ENCODE results near the gene SH3RF3.

The SH3RF3 gene

GRCh38 chr2:109514857-109515256 lies 385.9 kb downstream of the SH3RF3 start:
- no peak for DNase-seq

DNA sequence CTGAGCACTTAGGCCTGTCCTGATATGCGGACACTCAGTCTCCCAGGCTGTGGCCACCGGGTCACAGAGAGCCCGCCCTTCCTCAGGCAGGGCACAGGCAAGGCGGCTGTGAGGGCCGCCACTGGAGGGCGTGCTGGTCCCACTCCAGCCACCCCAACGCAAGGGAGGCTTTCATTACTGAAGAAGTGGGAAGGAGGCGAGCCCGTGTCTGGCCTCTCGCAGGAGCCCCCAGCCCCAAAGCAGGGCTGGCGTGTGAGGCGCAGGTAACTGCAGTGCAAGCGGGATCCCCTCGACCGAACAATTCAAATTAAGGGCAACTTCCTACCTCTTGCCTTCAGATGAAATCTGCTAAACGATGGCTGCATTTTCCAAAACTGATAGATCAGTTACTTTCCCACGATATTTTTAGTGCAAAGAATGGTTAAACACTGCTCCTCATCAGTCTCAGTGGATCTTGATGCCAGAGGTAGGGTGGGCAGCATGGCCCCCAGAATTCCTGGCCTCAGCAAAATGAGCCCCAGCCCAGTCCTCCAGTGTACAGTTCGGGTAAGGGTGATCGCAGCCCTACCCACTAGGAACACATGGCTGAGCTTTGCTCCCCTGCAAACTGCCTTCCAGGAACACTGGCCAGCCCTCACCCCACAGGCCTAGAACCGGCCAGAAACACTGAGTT lies 387.6 kb downstream of the SH3RF3 start:
- DNase-seq: peak; percentile 75

DNA sequence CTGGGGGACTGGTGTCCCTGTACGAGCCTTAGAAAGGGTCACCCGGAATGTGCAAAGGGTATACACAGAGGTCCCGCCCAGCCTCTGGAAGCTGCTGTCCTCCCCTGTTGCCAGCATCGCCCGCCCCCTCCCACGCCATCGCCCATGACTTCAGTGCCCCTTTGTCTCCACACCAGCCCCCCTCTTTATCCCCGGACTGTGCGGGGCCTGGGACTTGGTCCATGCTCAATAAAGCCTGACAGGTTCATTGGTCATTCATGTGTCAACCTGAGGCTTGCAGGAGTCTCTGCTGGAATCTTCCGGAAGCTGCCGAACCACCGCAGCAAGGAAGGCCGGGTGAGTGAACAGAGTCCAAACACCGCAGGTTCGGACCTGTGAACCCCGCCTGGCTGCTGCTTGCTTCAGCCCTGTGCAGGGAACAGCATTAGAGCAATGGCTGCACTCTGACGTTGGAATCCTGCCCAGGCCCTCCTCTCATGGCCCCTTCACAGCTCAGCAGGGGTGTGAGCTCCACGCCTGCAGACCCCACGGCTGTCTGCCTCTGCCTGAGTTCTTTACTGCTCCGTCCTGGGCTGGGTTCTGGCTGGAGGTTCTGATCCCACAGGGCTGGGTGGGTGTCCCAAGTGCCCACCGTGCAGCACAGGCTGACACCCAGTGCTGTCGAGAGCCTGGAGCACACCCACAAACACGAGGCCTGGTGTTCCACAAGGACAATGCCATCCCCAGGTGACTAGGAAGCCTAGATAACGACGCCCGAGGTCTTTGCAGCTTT lies 388.3 kb downstream of the SH3RF3 start:
- no peak for DNase-seq

DNA sequence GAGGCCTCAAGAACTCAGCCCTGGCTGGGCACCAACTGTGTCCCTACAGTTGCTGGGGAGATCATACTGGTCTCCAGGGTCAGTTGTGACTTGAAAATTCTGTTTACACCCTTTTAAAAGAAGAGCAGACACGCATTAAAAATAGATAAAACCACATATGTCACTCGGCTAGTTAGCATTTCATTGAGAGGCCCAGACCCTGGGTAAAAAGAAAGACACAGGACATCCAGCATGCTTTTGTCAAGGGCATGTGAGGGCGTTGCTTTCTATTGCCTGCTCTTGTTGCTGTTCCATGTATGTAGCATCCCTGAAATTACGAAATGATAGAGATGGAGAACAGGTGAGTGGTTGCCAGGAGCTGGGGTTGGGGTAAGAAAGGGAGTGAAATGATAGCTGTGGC lies 390.5 kb downstream of the SH3RF3 start:
- DNase-seq: no peak

DNA sequence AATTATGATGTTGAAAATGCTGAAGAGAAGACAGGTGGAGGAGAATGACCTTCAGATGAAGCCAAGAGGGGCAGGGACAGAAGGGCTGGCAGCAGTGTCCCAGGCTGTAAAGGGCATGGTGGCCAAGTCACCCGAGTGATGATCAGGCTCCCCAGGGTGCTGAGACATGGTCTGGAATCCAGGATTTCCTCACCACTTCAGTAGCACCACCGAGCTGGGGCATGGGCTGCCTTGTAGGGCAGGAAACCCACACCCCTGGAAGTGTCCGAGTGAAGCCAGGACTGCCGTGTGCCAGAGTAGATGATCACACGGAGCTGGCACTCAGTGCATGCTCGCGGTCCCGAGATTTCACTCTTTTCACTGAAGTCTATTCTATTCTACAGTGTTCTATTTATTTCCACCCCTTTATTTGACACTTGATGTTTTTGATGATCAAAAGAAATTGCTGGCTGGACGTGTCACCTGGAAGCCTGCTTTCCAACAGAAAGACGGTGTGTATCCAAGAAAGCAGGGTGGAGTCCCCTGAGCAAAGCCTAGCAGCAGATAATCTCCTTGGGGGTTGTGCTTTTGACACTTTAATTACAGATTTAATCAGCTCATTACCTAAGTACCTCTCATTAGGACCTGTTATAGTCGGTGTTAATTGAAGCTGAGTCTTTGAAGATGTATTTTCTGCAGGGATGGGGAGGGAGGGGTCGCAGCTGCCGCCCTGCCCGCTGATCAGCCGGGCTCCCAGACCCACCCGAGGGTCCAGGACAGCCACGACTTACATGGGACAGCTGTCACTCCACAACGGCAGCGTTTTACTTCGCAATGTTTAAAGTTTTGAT lies 392.4 kb downstream of the SH3RF3 start:
- DNase-seq: peak; percentile 91

GRCh38 chr2:109522063-109522374 lies 393.0 kb downstream of the SH3RF3 start:
- DNase-seq: no peak

GRCh38 chr2:109523121-109523520 lies 394.1 kb downstream of the SH3RF3 start:
- DNase-seq: no peak

- no peak for DNase-seq
These were observed 394.7 kb downstream of the SH3RF3 start for GRCh38 chr2:109523536-109524361.

GRCh38 chr2:109525836-109526235 lies 396.8 kb downstream of the SH3RF3 start:
- DNase-seq: no peak

DNA sequence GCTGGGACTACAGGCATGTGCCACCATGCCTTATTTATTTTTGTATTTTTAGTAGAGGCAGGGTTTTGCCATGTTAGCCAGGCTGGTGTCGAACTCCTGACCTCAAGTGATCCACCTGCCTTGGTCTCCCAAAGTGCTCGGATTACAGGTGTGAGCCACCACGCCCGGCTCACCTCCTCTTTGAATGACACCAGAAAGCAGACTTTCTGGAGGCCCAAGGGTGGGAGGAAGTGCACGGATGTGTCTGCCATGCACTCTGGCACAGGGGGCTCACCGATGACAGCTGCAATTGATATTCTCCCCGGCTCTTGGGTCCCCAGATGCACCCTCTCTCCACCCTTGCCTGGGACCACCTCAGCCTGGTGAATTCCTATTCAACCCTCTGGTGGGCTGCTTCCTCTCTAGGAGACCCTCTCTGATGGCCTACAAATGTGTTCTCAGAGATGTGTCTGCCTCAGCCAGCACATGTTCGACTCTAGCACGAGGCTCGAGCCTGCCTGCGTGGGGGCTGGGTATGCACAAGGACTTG lies 397.5 kb downstream of the SH3RF3 start:
- no peak for DNase-seq

GRCh38 chr2:109527079-109527478 lies 398.1 kb downstream of the SH3RF3 start:
- no peak for DNase-seq

DNA sequence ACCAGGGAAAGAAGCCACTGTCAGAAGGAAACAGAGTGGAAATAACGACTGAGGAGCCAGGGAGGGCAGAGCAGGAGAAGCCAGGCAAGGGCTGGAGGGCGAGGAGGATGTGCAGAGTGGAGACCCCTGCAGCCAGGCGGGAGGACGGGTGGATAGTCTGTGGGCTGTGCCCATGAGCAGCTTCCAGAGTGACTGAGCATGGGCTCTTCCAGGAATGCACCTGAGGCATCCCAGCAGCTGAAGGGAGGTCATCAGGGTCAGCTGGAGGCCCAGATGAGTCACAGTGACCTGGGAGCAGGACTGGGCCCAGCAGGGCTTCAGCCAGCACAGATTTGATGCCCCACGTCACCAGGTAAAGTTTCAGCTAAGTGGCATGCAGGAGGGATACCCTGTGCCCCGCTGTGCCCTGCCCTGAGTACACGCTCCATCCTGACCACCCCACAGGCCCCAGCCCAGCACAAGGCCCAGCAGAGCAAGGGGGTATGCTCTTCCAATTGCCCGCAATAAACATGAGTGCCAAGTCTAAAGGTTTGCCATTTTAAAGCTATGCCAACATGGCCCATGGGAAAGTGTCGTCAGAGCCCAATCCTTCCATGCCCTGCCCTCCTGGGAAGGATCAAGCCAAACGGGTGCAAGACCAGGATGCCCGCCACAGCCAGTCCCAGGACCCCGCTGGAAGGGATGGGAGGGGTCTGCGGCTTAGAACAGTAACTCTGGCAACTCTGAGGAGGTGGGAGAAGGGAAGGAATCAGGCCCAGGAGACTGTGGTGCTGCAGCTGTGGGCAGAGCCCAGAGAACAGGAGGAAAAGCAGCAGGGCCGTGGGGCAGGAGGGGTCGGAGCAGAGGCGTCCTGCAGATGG lies 399.1 kb downstream of the SH3RF3 start:
- DNase-seq: no peak

DNA sequence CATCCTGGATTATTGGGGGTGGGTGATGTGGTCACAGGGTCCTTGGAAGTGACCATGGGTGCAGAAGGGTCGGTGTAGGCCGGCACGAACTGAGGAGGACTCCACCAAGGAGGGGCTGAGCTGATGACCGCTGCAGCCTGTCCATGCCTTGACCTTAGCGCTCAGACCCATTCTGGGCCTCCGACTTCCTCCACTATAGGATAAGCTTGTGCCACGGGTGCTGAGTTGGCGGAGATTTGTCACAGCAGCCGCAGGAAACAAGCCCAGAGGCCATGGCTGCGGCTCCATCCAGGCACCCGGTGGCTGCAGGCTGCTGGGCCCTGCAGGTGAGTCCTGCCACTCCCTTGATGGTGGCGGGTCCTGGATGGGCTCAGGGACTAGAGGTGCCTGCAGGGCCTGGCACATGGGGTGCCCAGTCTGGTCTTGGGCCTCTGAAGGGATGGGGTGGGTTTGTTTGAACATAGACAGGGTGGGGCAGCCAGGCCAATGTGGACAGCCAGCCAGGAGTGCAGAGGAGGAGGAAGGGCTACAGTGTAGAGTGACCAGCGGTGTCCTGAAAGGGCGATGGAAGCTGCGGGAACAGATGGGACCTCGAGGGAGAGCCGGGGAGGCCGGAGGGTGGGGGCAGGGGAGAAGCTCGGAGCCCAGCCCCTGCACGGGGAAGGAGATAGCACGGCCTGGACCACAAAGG lies 400.0 kb downstream of the SH3RF3 start:
- DNase-seq: no peak

DNA sequence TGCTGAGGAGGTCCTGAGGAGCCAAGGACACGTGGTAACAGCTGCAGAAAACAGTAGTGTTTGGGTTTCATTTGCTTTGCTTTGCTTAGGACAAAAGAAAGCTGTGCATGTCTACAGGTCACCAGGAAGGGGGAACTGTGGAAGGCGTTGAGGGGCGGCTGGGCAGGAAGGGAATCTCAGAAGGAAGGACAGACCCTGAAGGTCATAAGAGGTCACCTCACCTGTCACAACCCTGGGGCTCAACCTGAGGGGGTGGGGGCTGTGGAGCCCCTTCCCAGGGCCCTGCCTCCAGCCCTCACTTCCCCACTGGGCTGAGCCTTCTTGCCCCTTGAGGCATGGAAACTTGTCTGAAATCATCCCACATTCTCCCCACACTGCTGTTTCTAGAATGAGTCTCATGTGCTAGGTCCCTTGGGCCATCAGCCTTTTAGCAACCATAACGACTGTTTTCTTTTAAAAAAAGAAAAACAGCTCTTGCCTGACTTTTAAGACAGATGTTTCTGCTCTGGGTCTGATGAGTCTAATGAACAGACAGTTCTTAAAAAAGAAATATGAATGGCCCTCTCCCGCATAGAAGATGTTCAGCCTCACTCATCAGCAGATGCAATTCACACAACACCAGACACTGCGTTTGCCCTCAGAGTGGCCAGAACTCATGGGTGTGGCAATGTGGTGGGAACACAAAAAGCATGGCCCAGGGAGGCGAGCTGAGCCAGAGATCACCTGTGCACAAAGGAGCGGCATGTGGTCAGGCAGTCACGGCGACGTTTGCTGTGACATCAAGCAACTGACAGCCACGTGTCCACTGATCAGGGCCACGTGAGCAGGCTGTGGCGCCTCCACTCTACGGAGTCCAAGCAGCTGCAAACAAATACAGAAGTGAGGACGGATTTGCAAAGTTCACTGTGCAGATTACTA lies 400.8 kb downstream of the SH3RF3 start:
- DNase-seq: no peak

DNA sequence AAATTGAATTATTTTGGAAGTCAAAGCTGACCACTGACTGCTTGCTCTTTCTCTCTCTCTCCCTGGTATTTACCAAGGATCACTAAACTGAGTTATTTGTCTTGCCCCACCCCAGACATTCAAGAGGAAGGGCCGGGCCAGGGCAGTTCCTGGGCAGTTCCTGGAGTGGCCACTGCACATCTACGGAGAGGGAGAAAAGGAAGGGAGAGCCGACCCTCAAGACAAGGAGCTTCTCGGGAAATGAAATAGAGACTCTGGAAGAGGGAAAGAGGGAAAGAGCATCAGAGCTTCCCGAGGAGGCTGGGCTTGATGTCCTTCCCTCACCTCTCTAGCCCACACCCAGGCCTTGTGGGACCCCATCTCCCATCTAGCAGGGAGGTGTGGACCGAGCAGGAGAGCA lies 401.7 kb downstream of the SH3RF3 start:
- no peak for DNase-seq

DNA sequence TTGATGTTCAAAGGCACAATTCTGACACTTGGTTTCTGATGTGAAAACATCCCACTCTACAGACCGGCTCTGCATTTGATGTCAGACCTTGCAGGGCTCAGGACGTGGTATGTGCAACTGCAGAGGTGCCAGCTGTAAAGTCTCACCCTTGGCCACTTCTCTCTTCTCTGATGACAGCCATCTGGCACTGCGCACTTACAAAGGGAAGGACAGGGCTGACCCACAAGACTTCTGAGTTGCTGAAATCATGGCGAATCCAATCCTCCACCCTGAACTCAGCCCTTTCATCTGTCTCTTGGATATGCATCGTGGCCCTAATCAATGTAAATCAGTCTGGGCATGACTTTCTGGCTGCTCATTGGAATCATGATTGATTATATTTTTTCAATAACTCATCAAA lies 402.2 kb downstream of the SH3RF3 start:
- no peak for DNase-seq

GRCh38 chr2:109531896-109532727 lies 403.1 kb downstream of the SH3RF3 start:
- DNase-seq: no peak

GRCh38 chr2:109532728-109533076 lies 403.7 kb downstream of the SH3RF3 start:
- DNase-seq: no peak

- DNase-seq: no peak
These were observed 404.8 kb downstream of the SH3RF3 start for GRCh38 chr2:109533823-109534222.
